Right lobe of liver (tissue), 6 donors: ENCODE data around the gene SLC18A3. TPM values are rescaled to one million over a fixed set of nuclear protein-coding genes. Genes with fewer than 3 reads are reported as not detected.

ENCODE experiments used
- ATAC-seq, 4 donors: fragments of 200-7000 bp; cut with Tn5 transposase; one replicate each; pipeline ENCODE4 v1.9.1; 2020; ENCODE audit warnings: mild to moderate bottlenecking in 4 of 4, moderate library complexity in 4 of 4
- DNase-seq, 3 donors: peaks; one replicate each; pipeline ENCODE4 v3.0.0-alpha.2; 2020
- H3K27ac ChIP-seq, 3 donors: fragments of 200-600 bp; one replicate each; pipeline ENCODE4 v1.8.0; 2022
- H3K27me3 ChIP-seq, 2 donors: fragments of 200-600 bp; one replicate each; pipeline ENCODE4 v1.8.0; 2022
- H3K36me3 ChIP-seq, 4 donors: fragments of 200-600 bp; sonication (generic) in 1 of 4; one replicate each; pipeline versions ENCODE4 v1.5.1 to v1.8.0; 2017 to 2022; ENCODE audit warnings: control low read depth in 1 of 4
- H3K4me1 ChIP-seq, 4 donors: fragments of 200-600 bp; sonication (generic) in 1 of 4; one replicate each; pipeline versions ENCODE4 v1.5.1 to v1.8.0; 2017 to 2022; ENCODE audit warnings: control low read depth in 1 of 4
- H3K4me3 ChIP-seq, 3 donors: fragments of 200-600 bp; one replicate each; pipeline ENCODE4 v1.8.0; 2022
- H3K9me3 ChIP-seq, 4 donors: fragments of 200-600 bp; sonication (generic) in 1 of 4; one replicate each; pipeline versions ENCODE4 v1.5.1 to v1.8.0; 2017 to 2022; ENCODE audit warnings: control low read depth in 1 of 4
- POLR2A ChIP-seq: fragments of 450-650 bp; IDR thresholded peaks from one replicate; pipeline ENCODE4 v1.6.1; 2017; ENCODE audit warnings: antibody characterized with exemption, mild to moderate bottlenecking
- WGBS: methylation state at CpG from one replicate; pipeline ENCODE4 v1.1.6; 2018; ENCODE audit warnings: low coverage, low lambda C conversion rate; ENCODE audit not compliant: insufficient coverage; ENCODE audit errors: missing lambda C conversion rate; 5-methylcytosine and 5-hydroxymethylcytosine counted together
- intact Hi-C, 2 donors: fragments of 100-400 bp; cut with DNase I; formaldehyde crosslinking; loops; one replicate each; pipeline versions ENCODE4 v1.11.2 to v1.14.1; 2022
- long read RNA-seq: library from polyadenylated mRNA; unstranded; transcript quantifications from one replicate; pipeline ENCODE4 v2.0.0, GENCODE V29; 2019
- total RNA-seq, 6 experiments: library from RNA; depleted of rRNA in 2 of 6; stranded (reverse); fragments of >200 nt in 2 of 6; fragmentation: NEBNext Ultra II Directional in 3 of 6; extraction: Animal tissue kit (Norgen Biotek cat#: 25700) in 3 of 6; gene quantifications; one replicate each; pipeline versions ENCODE4 v1.1.0 to v1.2.4, GENCODE V29; 2016 to 2023
- TF ChIP-seq, protein P1 (sequence below), 4 donors: fragments of 200-600 bp in 3 of 4; fragments of 450-650 bp in 1 of 4; IDR thresholded peaks; one replicate each; pipeline versions ENCODE4 v1.5.1 to v1.8.0; 2016 to 2022; ENCODE audit warnings: antibody characterized with exemption in 4 of 4, mild to moderate bottlenecking in 2 of 4
- donor health status: DM: no; HTN: yes; CAD: no.
- donor health status: DM: no; HTN: no; CAD: no.
- donor health status: DM: no; HTN: no; CAD: no.
- donor health status: DM: no; HTN: yes; CAD: no.
- donor health status: DM: no; HTN: yes; CAD: no.

SLC18A3 gene
- not detected for total RNA-seq
- long read RNA-seq = 0 reads

DNA sequence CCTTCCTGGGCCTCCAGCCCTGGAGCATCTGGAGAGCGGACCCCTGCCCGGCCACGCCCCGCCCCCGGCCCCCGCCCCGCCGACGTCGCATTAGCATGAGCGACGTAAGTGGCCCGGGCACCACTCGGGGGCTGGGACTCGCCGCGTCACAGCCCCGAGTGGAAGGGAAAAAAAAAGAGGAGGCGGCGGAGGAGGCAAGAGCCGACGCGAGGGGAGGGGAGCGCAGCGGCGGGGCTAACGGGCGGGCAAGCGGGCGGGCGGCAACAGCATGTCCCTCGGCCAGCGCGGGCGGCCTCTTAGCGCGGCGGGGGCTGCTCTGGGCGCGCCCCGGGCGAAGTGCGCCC lies at the start of gene SLC18A3:
Gene SLC18A3, plus strand, starts transcription at position 197 of the 344 bp plus-strand sequence. CDS start 431 bp downstream, outside the sequence.
- TF ChIP-seq POLR2A = no peak
- TF ChIP-seq, protein P1, sequence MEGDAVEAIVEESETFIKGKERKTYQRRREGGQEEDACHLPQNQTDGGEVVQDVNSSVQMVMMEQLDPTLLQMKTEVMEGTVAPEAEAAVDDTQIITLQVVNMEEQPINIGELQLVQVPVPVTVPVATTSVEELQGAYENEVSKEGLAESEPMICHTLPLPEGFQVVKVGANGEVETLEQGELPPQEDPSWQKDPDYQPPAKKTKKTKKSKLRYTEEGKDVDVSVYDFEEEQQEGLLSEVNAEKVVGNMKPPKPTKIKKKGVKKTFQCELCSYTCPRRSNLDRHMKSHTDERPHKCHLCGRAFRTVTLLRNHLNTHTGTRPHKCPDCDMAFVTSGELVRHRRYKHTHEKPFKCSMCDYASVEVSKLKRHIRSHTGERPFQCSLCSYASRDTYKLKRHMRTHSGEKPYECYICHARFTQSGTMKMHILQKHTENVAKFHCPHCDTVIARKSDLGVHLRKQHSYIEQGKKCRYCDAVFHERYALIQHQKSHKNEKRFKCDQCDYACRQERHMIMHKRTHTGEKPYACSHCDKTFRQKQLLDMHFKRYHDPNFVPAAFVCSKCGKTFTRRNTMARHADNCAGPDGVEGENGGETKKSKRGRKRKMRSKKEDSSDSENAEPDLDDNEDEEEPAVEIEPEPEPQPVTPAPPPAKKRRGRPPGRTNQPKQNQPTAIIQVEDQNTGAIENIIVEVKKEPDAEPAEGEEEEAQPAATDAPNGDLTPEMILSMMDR (IDR thresholded peaks at IDR 0.05) = no peak
- Histone ChIP-seq H3K9me3 (no peaks in the 10 kb centered on the region), H3K36me3 (no peaks in the 10 kb centered on the region), H3K4me3 (no peak within 1 kb of the TSS), H3K27me3 (peaks cover 7 to 38% of the 10 kb centered on the region in 2 donors), H3K27ac (no peak within 1 kb of the TSS), H3K4me1 (peaks cover 0 to 6% (median 0%) of the 10 kb centered on the region in 4 donors)
- intact Hi-C loops = no loop called here
- 1% methylated on average over 11 of the region's 43 CpGs for WGBS
- no peak for ATAC-seq
- DNase-seq = no peak

DNA sequence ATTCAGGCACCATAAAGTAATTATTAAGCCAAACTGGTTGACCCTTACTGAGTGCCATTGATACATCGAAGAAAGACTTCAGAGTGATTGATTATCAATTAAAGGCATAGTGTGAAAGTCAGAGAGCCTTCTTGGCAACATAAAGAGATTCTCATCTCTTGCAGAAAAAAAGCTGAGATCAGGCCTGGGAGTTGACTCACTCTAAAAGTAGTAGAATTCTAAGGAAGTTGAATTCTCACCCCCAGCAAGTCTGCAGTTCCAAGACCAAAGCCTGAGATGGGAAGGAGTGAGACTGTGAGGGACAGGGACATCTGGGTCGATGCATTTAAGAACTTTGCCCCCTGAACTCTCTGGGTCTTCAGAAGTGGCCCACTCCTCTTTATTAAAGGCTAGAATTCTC lies 49.6 kb upstream of the SLC18A3 start:
- TF ChIP-seq, protein P1 (IDR thresholded peaks at IDR 0.05) = no peak
- TF ChIP-seq POLR2A = no peak
- no peak for DNase-seq
- no peaks in the 10 kb centered on the region for H3K36me3 ChIP-seq
- no peak for ATAC-seq
- H3K4me3 ChIP-seq = no peak overlapping the region
- no peaks in the 10 kb centered on the region for H3K27me3 ChIP-seq
- no peak overlapping the region for H3K27ac ChIP-seq
- H3K9me3 ChIP-seq = no peaks in the 10 kb centered on the region
- H3K4me1 ChIP-seq = no peaks in the 10 kb centered on the region
- intact Hi-C loops = no loop called here
- WGBS = 58% methylated on average over 2 of the region's 2 CpGs

- intact Hi-C loops = no loop called here
- TF ChIP-seq, protein P1 (IDR thresholded peaks at IDR 0.05) = no peak
- TF ChIP-seq POLR2A = no peak
- Histone ChIP-seq H3K27me3 (no peaks in the 10 kb centered on the region), H3K36me3 (no peaks in the 10 kb centered on the region), H3K9me3 (no peaks in the 10 kb centered on the region), H3K4me1 (no peaks in the 10 kb centered on the region), H3K27ac (no peak overlapping the region), H3K4me3 (no peak overlapping the region)
- ATAC-seq (no peak), DNase-seq (no peak)
- 60% methylated on average over 1 of the region's 1 CpG for WGBS
These were observed 47.2 kb upstream of the SLC18A3 start for GRCh38 chr10:49562893-49563292.

DNA sequence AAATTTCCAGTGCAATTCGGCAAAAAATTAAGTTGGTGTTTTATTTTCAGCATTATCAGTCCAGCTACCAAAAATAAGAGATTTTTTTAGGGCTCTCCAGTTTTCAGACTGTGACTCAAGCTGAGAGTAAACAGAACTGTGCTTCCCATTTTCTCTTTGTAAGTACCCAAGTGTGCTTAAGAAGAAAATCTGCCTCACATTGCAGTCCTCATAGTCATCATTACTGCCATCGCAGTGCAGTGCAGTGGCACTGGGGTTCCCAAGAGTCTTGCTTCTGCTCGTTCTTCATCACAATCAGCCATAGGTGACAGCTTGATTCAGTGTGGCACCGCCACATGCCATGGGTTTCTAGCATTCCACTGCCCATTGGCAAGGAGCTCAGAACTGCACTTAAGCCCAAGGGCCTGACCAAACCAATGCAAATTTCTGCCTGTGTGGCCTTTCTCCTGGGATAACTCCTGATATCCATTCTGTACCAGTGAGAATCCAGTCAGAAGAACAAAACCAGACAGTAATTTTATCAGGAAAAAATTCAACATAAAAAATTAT lies 45.6 kb upstream of the SLC18A3 start:
- Histone ChIP-seq H3K36me3 (no peaks in the 10 kb centered on the region), H3K27ac (no peak overlapping the region), H3K4me3 (no peak overlapping the region), H3K27me3 (no peaks in the 10 kb centered on the region), H3K4me1 (no peaks in the 10 kb centered on the region), H3K9me3 (no peaks in the 10 kb centered on the region)
- WGBS = 73% methylated on average over 4 of the region's 4 CpGs
- ATAC-seq (no peak), DNase-seq (no peak)
- intact Hi-C loops = no loop called here
- TF ChIP-seq, protein P1 (IDR thresholded peaks at IDR 0.05) = no peak
- TF ChIP-seq POLR2A = no peak

DNA sequence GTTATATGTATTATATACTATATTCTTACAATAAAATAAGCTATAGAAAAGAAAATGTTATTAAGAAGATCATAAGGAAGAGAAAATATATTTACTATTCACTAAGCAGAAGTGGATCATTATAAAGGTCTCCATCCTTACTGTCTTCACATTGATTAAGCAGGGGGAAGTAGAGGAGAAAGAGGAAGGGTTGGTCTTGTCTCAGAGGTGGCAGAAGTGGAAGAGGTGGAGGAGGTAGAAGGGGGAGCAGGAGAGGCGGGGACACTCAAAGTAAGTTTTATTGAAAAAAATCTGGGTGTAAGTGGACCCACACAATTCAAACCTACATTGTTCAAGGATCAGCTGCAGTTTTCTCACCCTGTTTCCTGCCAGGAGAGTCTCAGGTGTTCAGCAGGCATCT lies 42.3 kb upstream of the SLC18A3 start:
- no peak overlapping the region for H3K27ac ChIP-seq

More for the DNA sequence above, 42.3 kb upstream of the SLC18A3 start:
- Histone ChIP-seq H3K4me1 (no peaks in the 10 kb centered on the region), H3K36me3 (no peaks in the 10 kb centered on the region), H3K4me3 (no peak overlapping the region), H3K27me3 (no peaks in the 10 kb centered on the region), H3K9me3 (no peaks in the 10 kb centered on the region)
- WGBS = 67% methylated on average over 1 of the region's 1 CpG
- TF ChIP-seq POLR2A = no peak
- TF ChIP-seq, protein P1 (IDR thresholded peaks at IDR 0.05) = no peak
- DNase-seq = no peak
- intact Hi-C loops = no loop called here
- ATAC-seq = no peak
